ENCODE data around the gene MAU2. TPM values are rescaled to one million over a fixed set of nuclear protein-coding genes. Genes with fewer than 3 reads are reported as not detected.

Gene MAU2
- total and polyA plus RNA-seq, 2 of the 13 experiments (the other 11 are each of a cell fraction or from before 2014, with no cell fraction given) = 16.8 to 33.8 TPM

- TF ChIP-seq ZNF646 (CRISPR knock-in tag; IDR thresholded peaks at IDR 0.05) (no peak), POLR2G (IDR thresholded peaks at IDR 0.05; ENCODE audit: low read depth, low read length) (peak; percentile 73), ZNF781 (CRISPR knock-in tag; IDR thresholded peaks at IDR 0.05; ENCODE audit: borderline replicate concordance, not compliant biosample characterization) (no peak), PCBP1 (IDR thresholded peaks at IDR 0.05; ENCODE audit: borderline replicate concordance, low read depth, low read length) (no peak), ZBTB21 (CRISPR knock-in tag; IDR thresholded peaks at IDR 0.05) (no peak), ZNF747 (CRISPR knock-in tag; IDR thresholded peaks at IDR 0.05; ENCODE audit: borderline replicate concordance) (0 out of 2 replicates have a peak, but pooled peaks have one; percentile 32), ZNF549 (CRISPR knock-in tag; IDR thresholded peaks at IDR 0.05) (no peak), ZNF530 (CRISPR knock-in tag; IDR thresholded peaks at IDR 0.05; ENCODE audit: low read depth) (no peak), CEBPB (IDR thresholded peaks at IDR 0.05; ENCODE audit: borderline replicate concordance, low read depth, low read length) (peak; percentile 86), GATAD2A (CRISPR knock-in tag; IDR thresholded peaks at IDR 0.05) (no peak), MXD1 (CRISPR knock-in tag; IDR thresholded peaks at IDR 0.05) (no peak), SOX5 (CRISPR knock-in tag; IDR thresholded peaks at IDR 0.05; ENCODE audit: borderline replicate concordance) (peak; percentile 34; the same call in 1 of the 2 replicates), ZMYM2 (CRISPR knock-in tag; IDR thresholded peaks at IDR 0.05) (0 out of 2 replicates have a peak, but pooled peaks have one; percentile 54), LRRFIP1 (CRISPR knock-in tag; conservative IDR thresholded peaks at IDR 0.05) (no peak)
- TF ChIP-seq, protein P1, sequence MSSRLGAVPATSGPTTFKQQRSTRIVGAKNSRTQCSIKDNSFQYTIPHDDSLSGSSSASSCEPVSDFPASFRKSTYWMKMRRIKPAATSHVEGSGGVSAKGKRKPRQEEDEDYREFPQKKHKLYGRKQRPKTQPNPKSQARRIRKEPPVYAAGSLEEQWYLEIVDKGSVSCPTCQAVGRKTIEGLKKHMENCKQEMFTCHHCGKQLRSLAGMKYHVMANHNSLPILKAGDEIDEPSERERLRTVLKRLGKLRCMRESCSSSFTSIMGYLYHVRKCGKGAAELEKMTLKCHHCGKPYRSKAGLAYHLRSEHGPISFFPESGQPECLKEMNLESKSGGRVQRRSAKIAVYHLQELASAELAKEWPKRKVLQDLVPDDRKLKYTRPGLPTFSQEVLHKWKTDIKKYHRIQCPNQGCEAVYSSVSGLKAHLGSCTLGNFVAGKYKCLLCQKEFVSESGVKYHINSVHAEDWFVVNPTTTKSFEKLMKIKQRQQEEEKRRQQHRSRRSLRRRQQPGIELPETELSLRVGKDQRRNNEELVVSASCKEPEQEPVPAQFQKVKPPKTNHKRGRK (CRISPR knock-in tag; IDR thresholded peaks at IDR 0.05) = no peak
- TF ChIP-seq, protein P2, sequence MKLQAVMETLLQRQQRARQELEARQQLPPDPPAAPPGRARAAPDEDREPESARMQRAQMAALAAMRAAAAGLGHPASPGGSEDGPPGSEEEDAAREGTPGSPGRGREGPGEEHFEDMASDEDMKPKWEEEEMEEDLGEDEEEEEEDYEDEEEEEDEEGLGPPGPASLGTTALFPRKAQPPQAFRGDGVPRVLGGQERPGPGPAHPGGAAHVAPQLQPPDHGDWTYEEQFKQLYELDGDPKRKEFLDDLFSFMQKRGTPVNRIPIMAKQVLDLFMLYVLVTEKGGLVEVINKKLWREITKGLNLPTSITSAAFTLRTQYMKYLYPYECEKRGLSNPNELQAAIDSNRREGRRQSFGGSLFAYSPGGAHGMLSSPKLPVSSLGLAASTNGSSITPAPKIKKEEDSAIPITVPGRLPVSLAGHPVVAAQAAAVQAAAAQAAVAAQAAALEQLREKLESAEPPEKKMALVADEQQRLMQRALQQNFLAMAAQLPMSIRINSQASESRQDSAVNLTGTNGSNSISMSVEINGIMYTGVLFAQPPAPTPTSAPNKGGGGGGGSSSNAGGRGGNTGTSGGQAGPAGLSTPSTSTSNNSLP (IDR thresholded peaks at IDR 0.05; ENCODE audit: low read depth, low read length) = 0 out of 2 replicates have a peak, but pooled peaks have one; percentile 50
These were observed 52.2 kb downstream of the MAU2 start (continued) for GRCh38 chr19:19372656-19373416.

Data from HepG2 (cell line).